UCSD-AML1 (cell line): ENCODE measurements around the gene TMEM143.
A peak's percentile ranks its signal among the peaks of the same experiment; 100 is the strongest.
"Not testable (repeated sequence)": the region's sequence is repeated elsewhere in the genome, so short reads cannot be mapped to it uniquely, and the experiment has no call there.

Source experiments
- DNase-seq: peaks from one replicate; lab custom pipeline; 2025; ENCODE audit not compliant: unreplicated experiment; lab: John Stamatoyannopoulos, UW

The TMEM143 gene

GRCh38 chr19:48391100-48392005, 27.6 kb upstream of the TMEM143 start, which contains the start of gene KDELR1:
KDELR1 (minus strand) TSS chr19:48391551; CDS start chr19:48391358, 193 bp downstream.
- peak; percentile 82 for DNase-seq

- DNase-seq, result peak; percentile 70
Measured at GRCh38 chr19:48390188-48391099, 26.7 kb upstream of the TMEM143 start.

DNA sequence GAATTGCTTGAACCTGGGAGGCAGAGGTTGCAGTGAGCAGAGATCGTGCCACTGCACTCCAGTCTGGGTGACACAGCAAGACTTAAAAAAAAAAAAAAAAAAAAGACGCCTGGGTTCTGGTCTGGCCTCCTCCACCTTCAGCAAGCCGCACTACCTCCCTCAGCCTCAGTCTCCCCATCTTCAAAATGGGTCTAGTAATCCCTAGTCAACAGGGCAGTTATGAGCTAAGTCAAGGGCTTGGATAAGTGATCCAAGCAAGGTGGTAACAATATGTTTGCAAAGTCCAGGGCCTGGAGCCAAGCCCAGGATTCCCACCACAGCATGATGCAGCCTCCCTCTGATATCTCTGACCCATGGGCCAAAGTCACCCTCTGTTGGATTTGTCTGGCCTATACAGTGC, 23.2 kb upstream of the TMEM143 start:
- no peak for DNase-seq

DNA sequence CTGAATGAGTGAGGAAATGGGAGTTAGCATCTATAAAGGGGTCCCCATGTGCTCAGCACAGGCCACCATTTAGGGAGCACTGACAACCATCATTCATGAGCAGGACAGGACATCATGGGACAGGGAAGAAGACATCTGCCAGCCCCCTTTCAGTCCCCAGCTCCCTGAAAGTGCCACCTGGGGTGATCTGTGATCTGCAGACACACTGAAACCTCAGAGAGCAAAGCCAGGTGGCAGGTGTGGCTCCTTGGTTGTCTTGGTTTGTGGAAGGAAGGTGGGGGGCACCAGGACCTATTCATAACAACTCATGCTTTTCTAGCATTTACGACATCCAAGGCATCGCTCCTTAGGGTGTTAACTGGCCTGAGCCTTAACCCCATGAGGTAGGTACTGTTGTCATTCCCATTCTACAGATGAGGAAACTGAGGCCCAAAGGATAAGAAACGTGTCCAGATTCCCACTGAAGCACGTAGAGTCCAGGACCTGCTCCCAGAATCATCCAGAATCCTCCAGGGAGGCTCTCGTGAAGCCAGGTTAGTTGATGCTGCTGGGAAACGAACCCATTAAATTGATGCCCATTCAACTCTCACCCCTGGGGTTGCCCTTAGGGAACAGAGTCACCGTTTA, 21.8 kb upstream of the TMEM143 start:
- DNase-seq, result no peak

DNA sequence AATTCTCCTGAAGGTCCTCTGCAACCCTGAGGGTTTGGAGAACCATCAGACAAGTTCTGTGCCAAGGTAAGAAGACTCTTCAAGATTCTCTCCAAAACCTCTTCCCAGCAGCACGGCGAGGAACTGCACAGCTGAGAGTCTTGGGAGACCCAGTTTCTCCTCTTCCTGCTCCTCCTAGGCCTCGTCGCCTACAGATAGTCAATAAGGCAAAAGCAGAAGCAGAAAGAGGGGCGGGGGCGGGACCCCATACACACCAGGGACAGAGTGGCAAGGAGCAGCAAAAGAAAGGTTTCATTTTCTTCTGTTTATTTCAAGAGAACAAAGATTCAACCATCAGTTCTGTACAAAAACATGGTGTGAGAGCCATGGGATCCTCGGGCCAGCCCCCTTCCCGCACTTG, 18.5 kb upstream of the TMEM143 start:
- no peak for DNase-seq

GRCh38 chr19:48381178-48381950, 17.6 kb upstream of the TMEM143 start:
- no peak for DNase-seq

DNA sequence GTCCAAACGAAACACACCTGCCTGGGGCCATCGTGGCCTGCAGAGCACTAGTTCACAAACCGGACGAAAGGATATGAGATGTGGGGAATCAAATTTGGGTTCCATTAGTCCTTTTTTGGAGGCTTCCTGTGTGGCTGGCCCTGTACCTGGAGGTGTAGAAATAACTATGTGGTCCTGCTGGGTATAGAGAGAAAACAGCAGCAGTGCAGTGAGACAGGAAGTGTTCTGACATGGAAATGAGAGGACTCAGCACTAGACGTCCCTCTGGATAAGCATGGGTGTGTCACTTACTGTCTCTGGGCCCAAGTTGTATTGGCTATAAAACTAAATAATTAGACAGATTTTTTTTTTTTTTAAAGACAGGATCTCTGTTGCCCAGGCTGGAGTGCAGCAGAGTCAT, 15.3 kb upstream of the TMEM143 start:
- no peak for DNase-seq

GRCh38 chr19:48378194-48378570, 14.4 kb upstream of the TMEM143 start:
- DNase-seq, result no peak

- DNase-seq, result no peak
Measured at GRCh38 chr19:48373567-48373966, 9.8 kb upstream of the TMEM143 start.

- DNase-seq, result no peak
Measured at GRCh38 chr19:48372904-48373303, 9.2 kb upstream of the TMEM143 start.

GRCh38 chr19:48371771-48372170, 8.0 kb upstream of the TMEM143 start:
- DNase-seq, result not testable (repeated sequence)

DNA sequence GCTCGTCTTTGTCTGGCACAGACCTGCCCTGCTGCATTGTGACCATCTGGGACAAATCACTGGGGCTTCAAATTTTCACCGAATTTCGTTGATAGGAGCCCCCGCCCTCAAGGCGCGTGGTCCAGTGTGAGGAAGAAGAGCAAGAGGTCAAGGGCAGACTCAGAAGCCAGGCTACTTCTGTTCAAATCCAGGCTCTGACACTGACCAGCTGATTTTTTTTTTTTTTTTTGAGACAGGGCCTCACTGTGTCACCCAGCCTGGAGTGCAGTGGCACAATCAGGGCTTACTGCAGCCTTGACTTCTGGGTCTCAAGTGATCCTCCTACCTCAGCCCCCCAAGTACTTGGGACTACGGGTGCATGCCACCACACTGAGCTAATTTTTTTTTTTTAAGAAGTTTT, 7.6 kb upstream of the TMEM143 start:
- DNase-seq, result no peak

- DNase-seq, result no peak
Measured at GRCh38 chr19:48370955-48371354, 7.2 kb upstream of the TMEM143 start.

- DNase-seq, result no peak
Measured at GRCh38 chr19:48368936-48369335, 5.2 kb upstream of the TMEM143 start.

GRCh38 chr19:48367855-48368254, 4.1 kb upstream of the TMEM143 start:
- DNase-seq, result no peak

DNA sequence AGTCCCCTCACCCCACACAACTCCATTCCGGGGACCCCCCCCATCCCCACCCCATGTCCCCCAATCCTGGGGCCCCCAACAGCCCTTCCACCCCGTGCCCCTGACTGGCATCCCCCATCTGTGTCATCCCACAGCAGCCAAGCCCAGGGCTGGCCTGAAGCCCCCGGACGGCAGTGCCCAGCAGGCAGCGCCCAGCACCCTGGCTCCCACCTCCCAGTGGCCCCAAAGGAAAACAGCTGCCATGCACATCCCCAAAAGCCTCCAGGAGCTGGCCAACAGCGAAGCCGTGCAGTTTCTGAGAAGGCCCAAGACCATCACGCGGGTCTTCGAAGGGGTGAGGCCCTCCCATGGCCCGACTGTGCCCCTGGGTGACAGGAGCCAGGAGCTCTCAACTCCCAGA, 1.9 kb upstream of the TMEM143 start:
- no peak for DNase-seq

DNA sequence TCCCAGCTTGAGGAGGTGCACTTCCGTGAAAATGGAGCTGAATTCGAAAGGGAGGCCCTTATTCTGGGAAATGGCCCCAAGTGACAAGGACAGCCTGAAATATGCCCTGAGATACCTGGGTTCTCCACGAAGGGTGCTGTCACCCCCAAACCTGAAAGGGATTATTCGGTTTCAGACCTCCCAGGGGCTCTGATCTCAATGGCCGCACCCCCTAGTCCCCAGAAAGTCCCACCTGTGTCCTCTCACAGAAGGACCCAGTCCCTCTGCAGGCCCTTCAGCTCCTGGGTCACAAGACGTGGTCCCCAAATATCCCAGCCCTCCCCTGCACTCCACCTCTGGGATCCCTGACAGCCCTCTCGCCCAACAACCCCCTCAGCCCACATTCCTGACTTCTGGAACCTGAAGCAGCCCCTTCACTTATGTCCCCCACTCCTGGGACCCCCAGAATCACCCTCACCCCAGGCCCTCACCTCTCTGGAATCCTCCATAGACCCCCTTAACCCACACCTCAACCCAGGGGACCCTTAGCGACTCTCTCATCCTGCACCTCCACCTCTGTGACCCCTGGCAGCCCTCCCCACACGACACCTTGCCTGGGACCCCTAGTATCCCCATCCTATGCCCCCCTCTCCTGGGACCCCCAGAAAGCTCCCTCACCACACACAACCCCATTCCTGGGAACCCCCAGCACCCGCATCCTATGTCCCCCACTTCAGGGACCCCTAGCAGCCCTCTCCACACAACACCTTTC, 1.0 kb upstream of the TMEM143 start:
- DNase-seq, result no peak

GRCh38 chr19:48363500-48363809, 285 bp downstream of the TMEM143 start:
- DNase-seq, result no peak

DNA sequence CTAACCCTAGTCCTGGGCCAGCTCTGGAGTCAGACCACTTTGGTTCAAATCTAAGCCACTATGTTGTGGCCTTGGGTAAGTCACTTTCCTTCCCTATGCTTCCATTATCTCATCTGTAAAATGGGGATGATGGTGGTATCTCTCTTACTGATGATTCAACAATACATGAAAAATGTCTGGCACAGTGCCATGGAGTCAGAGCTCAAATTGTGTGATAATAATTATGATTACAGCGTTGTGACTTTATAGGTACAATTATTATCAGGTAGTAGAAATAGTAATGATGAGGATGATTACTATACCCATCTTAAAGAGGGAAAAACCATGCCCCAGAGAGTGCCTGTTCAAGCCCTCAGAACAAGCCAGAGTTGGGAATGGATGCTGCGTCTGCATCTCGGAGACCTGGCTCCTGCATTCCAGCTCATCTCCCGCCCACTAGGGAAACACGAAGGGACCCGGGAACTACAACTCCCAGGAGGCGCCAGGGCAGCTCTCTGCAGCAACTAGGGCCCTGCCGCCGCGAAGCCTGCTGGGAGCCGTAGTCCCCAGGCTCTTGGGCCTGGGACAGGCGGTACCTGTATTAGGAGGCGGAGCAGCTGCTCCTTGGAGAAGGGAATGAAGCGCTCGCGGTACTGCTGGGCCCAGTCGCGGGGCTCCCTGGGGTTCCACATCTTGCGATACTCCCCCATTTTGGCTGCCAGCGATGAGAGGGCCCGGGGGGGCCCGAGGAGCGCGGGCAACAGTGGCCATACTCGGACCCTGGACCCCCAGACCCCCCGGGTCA, 832 bp downstream of the TMEM143 start:
- peak; percentile 91 for DNase-seq
